PFSK-1 (cell line): ENCODE measurements around the gene ATG4D.

ENCODE experiments used
- FOXP2 ChIP-seq: optimal IDR thresholded peaks from 2 replicates; pipeline ENCODE3; 2011; ENCODE audit warnings: borderline replicate concordance, control low read depth, inconsistent platforms; ENCODE audit not compliant: insufficient read depth; ENCODE audit errors: extremely low read length, extremely low read depth
- POLR2AphosphoS5 ChIP-seq: IDR thresholded peaks from 2 replicates; pipeline ENCODE4 v1.6.1; 2012; ENCODE audit warnings: low read depth, mild to moderate bottlenecking, control low read depth, low read length, moderate library complexity
- REST ChIP-seq, 2 experiments: IDR thresholded peaks; 2 replicates each; pipeline versions ENCODE4 v1.6.1 to v1.8.0; 2011 to 2012; ENCODE audit warnings: low read depth in 2 of 2, low read length in 2 of 2, control low read depth in 1 of 2, inconsistent platforms in 1 of 2, mild to moderate bottlenecking in 1 of 2, moderate library complexity in 1 of 2; ENCODE audit not compliant: insufficient read depth in 1 of 2
- SIN3A ChIP-seq: IDR thresholded peaks from 2 replicates; pipeline ENCODE4 v1.6.1; 2012; ENCODE audit warnings: mild to moderate bottlenecking, low read length, moderate library complexity, borderline replicate concordance; ENCODE audit not compliant: insufficient read depth
- TAF1 ChIP-seq: IDR thresholded peaks from 2 replicates; pipeline ENCODE4 v1.6.1; 2012; ENCODE audit warnings: low read length, control low read depth, borderline replicate concordance; ENCODE audit not compliant: insufficient read depth

The ATG4D gene

GRCh38 chr19:10553943-10554381 lies 10.3 kb downstream of the ATG4D start:
- TF ChIP-seq SIN3A = no peak
- no peak for TF ChIP-seq POLR2AphosphoS5
- TF ChIP-seq TAF1 = no peak
- no peak for TF ChIP-seq FOXP2

- TF ChIP-seq SIN3A = no peak
- no peak for TF ChIP-seq POLR2AphosphoS5
- TF ChIP-seq FOXP2 = no peak
- TF ChIP-seq TAF1 = no peak
- no peak for TF ChIP-seq REST (IDR thresholded peaks at IDR 0.05; ENCODE audit: insufficient read depth in 1 of 2, low read depth in 2 of 2, low read length in 2 of 2)
Observed at GRCh38 chr19:10554760-10555609, 11.3 kb downstream of the ATG4D start.

- TF ChIP-seq REST (IDR thresholded peaks at IDR 0.05; ENCODE audit: insufficient read depth in 1 of 2, low read depth in 2 of 2, low read length in 2 of 2) = no peak
- no peak for TF ChIP-seq POLR2AphosphoS5
- TF ChIP-seq FOXP2 = no peak
Observed at GRCh38 chr19:10555610-10555973, 11.9 kb downstream of the ATG4D start.

- TF ChIP-seq FOXP2 (no peak), TAF1 (no peak), REST (IDR thresholded peaks at IDR 0.05; ENCODE audit: insufficient read depth in 1 of 2, low read depth in 2 of 2, low read length in 2 of 2) (no peak), POLR2AphosphoS5 (no peak), SIN3A (no peak)
Observed at GRCh38 chr19:10557603-10558197, 14.0 kb downstream of the ATG4D start.

- no peak for TF ChIP-seq REST (IDR thresholded peaks at IDR 0.05; ENCODE audit: insufficient read depth in 1 of 2, low read depth in 2 of 2, low read length in 2 of 2)
- TF ChIP-seq TAF1 = no peak
- TF ChIP-seq SIN3A = no peak
- TF ChIP-seq POLR2AphosphoS5 = no peak
- TF ChIP-seq FOXP2 = no peak
Observed at GRCh38 chr19:10560154-10560553, 16.4 kb downstream of the ATG4D start.
